LHCN-M2 (cell line): ENCODE results near the gene DUS2. TPM values are rescaled to one million over a fixed set of nuclear protein-coding genes. Genes with fewer than 3 reads are reported as not detected.
A peak's percentile ranks its signal among the peaks of the same experiment; 100 is the strongest.

Experiments
- DNase-seq: peaks from one replicate; pipeline ENCODE4 v3.0.0-alpha.2; 2012; ENCODE audit warnings: low read depth
- total RNA-seq: library from RNA; depleted of rRNA; stranded (reverse); fragments of >200 nt; gene quantifications from 2 replicates; pipeline ENCODE4 v1.2.3, GENCODE V29; 2014

Gene DUS2
- total RNA-seq, 1 experiment from 2014 or later, result 20.1 TPM

DNA sequence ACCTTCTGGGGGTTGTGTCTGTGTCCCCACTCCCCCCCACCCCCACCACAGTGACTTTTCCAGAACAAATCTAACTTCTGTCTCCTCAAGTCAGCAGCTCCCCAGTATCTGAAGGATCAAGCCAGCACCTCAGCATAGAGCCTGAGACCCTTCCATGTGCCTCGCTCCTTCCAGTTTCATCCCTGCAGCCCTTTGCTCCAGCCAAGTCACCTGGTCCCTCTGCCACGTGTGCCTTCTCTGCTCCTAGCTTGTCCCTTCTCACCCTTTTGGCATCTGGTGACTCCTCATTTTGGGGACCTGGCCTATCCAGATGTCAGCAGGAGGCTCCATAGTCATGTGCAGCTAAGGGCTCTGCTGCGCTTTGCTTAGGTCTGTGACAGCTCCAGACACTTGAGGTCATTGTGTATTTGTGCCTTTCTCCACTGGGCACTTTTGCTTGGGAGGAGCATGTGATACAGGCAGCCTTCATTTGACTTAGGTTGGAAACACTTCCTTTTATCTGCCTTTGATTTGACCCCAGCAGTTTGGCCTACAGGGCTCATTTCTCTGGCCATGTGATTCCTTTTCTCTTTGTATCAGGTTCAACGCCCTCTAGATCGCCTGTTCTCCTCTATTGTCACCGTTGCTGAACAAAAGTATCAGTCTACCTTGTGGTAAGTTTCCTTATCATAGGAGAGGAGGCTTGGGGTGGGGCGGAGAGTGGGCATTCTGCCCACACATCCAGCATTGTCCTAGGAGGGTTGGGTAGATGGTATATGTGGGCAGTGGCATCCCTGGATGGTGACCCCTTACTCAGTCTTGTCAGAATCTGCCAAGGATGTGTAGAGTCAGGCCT lies 55.0 kb downstream of the DUS2 start:
- no peak for DNase-seq

DNA sequence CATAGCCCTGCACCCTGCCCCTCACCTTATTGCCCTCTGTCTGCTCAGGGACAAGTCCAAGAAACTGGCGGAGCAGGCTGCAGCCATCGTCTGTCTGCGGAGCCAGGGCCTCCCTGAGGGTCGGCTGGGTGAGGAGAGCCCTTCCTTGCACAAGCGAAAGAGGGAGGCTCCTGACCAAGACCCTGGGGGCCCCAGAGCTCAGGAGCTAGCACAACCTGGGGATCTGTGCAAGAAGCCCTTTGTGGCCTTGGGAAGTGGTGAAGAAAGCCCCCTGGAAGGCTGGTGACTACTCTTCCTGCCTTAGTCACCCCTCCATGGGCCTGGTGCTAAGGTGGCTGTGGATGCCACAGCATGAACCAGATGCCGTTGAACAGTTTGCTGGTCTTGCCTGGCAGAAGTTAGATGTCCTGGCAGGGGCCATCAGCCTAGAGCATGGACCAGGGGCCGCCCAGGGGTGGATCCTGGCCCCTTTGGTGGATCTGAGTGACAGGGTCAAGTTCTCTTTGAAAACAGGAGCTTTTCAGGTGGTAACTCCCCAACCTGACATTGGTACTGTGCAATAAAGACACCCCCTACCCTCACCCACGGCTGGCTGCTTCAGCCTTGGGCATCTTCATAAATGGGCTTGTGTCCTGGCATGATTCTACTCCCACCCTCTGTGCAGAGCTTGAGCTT lies 55.8 kb downstream of the DUS2 start:
- no peak for DNase-seq

DNA sequence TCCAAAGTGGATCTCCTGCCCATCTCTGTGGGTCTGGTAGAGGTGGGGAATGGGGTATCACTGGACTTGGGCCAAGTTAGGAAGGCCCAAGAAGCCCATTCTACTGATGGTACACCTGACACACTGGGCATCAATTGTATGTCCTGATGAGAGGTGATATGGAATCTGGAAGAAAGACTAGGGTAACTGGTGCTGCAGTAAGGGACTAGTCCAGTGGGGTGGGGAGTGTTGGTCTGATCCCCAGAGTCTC lies 56.2 kb downstream of the DUS2 start:
- DNase-seq, result no peak

DNA sequence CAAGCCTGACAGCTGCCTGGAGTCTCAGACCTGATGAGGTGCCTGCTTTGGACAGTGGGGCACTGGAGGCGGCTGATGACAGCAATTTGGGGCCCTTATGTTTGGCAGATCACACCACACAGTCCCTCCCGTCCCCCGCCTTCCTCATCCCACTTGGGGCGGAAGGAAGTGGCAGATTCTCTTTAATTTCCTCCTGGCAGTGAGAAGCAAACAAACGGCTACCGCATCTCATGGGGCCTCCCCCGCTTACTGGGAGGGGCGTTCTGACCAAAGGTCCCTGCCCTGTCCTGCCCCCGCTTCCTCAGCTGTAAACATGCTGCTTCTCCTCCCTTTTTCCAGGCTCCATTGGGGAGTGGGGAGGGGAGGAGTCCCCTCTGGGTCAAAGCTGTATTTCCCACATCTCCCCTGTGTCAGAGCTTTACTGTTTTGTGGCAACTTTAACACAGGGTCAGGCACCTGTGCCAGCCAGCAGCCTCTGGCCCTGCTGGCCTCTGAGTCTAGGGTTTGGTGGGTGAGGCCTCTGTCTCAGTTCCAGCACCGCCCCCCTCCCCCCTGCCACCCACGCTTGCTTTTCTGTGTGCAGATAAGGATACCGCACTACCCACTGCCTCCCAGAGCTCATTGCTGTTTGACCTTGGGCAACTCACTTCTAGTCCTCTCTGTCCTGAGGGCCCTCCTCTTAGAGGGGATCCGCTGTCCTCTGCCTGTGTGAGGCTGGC lies 56.7 kb downstream of the DUS2 start:
- DNase-seq, result no peak

DNA sequence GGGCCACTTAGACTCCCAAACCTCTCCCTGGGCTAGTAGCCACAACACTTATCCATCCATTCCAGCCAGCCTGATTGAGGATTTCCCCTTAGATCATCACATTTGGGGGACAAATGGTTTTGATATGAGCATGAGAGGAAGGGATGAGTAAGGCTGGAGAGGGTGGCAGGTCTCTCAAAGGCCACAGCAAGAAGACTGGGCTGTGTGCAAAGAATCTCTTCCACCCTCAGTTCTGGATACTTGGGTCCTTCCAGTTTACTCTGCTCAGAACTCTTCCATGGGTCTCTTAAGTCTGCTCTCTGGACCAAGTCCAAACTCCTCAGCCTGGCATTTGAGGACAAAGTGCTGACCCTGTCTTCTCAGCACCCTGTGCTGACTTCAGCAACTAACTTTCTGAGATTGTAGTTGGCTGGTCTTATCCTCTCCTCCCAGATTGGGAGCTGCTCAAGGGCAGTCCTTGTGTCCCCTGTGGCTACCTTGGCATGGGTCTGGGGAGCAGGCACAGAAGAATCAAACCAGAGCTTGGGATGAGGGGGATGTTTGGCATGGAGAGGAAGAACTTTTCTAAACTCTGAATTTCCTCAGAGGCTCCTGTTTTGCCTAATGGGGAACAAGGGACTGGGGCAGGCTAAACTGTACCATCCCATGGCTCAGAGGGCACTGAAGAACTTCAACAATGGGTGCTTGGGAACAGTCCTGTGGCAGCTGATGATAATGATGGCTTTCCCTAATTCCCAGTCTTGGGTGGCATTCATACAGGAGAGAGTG lies 59.0 kb downstream of the DUS2 start:
- no peak for DNase-seq

DNA sequence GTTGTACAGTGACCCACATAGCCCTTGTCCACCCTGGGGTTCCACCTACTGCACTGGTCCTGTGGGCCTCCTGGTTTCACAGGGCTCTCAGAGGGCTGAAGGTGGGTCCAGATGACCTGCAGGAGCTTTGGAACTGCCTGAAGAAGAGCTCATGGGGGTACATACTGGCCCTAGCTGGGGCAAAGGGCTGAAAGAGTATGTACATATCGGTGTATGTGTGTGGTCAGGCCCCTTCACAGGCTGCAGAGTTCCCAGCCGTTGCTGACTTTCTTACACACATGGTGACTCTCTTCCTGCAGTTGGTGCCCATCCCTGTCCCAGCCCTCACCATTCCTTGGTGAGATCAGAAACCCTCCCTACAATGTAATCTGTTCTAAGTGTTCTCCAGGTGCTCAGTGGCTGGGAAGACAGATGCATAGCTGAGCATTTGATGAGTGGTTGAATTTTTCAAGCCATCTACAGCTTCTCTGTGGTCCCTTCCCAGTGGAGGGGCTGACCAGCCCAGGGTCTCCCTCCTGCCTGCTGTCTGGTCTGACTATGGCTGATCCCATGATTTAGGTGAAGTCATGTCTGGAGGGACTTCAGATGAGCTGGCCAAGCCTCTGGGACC lies 59.6 kb downstream of the DUS2 start:
- DNase-seq, result no peak

DNA sequence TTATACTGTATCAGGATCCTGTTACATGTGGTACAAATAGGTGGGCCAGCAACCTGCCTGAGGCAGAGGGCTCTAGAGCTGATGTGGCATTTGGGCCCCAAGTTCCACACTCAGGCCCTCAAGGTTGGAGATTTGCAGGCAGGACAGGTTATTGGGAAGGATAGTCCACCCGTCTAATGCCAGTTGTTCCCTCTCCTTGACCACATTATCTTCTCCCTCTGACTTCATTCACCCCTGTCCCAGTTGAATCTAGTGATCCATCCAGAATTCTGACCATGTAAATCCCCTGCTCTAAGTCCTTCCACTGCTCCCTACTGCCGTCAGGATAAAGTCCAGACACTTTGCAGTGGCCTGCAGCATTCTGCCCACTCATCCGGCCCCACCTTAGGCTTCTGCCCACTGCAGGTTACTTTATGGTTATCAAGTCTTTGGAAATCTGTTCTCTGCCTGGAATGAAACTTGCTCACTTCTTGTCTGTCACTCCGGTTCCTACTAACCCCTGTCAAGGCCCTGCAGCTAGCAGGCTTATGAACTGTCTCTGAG lies 60.2 kb downstream of the DUS2 start:
- DNase-seq, result no peak

DNA sequence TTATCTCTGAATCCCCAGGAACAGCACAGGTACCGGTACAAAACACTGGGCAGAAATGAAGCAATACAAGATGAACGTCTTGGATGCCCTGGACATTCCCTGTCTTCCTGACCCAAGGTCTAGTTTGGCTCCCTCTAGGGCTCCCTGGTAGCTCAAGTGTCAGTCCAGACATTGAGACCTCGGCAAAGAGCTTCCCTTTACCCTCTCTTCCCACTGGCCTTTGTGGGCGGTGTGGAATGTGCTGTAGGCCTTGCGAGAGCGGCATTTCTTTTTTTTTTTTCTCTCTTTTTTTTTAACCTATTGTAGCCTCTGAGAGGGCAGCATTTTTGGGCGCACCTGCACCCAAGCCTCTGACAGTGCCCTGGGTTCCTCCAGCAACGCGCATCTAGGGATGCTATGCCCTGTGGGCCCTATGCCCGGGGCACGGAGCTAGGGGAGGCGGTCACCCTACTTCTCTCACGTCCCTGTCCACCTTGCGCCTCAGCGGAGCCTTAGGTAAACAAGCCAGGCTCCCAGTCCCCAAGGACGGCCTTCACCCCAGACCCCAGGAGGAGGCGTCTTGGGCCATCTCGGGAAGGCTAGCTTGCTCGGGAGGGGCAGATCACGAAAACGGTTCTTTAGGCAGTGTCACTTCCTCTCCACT lies 60.9 kb downstream of the DUS2 start:
- DNase-seq, result peak; percentile 49

DNA sequence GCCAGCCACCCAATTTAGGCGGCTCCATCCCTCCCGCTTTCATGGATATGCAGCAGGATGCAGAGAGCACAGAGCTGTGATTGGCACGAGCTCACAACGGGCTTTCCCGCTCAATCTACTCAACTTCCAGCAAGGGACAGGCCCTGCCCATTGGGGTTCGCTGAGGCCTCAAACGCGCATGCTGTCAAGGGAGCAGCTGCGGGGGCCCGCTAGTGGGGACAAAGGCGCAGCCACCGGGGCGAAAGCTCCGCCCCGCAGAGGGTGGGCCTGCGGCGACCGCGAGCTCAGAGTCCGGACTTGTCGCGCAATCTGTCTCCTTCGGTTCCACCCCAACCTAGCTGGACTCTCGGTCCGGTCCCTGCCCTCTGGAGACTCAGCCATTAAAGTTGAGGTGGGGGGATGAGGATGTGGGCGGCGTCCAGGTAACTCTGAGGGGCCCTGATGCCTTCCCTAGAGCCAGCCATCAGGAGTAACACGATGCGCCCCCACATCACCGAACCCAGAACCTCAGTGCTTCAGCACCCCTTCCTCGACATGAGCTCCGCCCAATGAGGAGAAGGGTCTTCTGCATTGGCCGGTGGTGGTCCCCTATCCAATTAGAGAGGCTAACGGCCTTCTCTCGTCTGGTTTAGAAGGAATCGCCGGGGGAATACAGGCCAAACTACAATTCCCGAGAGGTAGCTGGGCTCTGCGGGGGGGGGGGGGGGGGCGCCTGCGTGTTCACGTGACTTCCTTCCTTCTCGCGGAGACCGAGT lies 61.6 kb downstream of the DUS2 start:
- peak; percentile 89 for DNase-seq

DNA sequence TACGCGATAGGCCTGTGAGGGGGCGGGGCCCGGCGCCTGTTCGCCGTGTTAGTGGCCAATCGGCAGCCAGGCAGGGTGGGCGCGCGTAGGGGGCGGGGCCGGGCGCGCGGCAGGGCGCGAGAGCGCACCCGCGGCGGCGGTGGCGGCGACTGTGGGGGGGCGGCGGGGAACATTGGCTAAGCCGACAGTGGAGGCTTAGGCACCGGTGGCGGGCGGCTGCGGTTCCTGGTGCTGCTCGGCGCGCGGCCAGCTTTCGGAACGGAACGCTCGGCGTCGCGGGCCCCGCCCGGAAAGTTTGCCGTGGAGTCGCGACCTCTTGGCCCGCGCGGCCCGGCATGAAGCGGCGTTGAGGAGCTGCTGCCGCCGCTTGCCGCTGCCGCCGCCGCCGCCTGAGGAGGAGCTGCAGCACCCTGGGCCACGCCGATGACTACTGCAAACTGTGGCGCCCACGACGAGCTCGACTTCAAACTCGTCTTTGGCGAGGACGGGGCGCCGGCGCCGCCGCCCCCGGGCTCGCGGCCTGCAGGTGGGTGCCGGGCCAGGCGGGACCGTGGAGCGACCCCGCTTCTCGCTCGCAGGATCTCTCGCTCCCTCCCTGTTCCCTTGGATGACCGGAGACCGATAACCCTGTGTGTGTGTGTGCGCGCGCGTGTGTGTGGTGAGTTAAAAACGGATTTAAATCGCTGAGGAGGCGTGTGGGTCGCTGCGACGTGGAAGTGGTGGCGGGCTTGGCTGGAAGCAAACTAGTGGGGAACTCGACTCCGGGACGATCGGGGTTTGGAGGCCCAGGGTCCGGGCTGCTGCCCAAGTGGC lies 62.4 kb downstream of the DUS2 start, which contains the start of gene NFATC3:
NFATC3 (plus strand) TSS at position 112 of the 813 bp plus-strand sequence; CDS start at position 424, 312 bp downstream.
- DNase-seq, result peak; percentile 96

DNA sequence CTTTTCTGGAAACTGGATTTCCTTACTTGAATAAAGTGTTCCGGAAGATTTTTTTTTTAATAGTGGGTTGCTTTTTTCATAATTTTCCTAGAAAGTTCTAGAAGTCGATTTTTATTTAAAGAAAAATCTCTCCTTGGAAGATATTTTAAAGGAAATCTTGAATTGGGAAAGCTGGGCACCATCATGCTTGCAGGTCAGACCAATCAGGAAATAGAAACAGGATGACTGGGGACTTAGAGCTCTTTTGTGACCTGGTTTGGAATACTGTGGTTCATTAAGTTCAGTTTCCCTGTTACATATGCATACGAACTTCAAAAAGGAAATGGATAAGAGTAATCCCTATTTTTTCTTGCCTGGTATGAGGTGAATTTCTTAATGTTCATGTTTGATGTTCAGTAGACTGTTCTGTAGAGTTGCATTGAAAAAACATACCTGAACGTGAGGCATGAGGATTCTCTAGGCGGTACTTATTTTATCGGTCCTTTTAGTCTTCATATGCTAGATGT lies 63.3 kb downstream of the DUS2 start:
- peak; percentile 43 for DNase-seq

DNA sequence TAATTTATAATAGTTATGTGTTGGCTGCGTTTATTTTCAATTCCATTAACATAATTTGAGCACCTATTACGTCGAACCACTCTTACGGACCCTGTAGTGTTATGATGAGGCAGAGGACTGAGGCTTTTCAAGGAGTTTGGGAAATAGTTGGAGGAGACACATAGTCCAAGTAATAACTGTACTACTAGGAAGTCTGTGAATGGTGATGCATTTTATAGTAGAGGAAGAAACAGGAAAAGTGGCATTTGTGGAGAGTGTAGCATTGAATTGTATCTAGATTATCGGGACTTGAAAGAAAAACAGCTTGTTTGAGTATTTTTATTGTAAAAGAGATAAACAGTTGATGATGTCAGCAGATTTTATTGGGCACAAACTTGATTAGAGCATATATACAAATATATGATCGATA lies 63.8 kb downstream of the DUS2 start:
- peak; percentile 13 for DNase-seq

DNA sequence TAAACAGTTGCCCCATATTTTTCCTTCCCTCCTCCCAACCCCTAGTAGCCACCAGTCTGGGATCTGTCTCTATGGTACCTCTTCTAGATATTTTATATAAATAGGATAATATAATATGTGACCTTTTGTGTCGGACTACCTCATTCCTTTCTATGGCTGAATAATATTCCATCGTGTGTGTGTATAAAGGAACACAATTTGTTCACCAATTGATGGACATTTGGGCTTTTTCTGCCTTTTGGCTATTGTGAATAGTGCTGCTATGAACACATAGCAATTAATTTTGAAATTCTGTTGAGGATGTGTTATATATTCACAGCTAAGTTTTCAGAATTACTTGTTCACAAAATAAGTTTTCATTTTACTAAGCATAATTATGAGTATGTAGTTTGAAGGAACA lies 64.6 kb downstream of the DUS2 start:
- no peak for DNase-seq

DNA sequence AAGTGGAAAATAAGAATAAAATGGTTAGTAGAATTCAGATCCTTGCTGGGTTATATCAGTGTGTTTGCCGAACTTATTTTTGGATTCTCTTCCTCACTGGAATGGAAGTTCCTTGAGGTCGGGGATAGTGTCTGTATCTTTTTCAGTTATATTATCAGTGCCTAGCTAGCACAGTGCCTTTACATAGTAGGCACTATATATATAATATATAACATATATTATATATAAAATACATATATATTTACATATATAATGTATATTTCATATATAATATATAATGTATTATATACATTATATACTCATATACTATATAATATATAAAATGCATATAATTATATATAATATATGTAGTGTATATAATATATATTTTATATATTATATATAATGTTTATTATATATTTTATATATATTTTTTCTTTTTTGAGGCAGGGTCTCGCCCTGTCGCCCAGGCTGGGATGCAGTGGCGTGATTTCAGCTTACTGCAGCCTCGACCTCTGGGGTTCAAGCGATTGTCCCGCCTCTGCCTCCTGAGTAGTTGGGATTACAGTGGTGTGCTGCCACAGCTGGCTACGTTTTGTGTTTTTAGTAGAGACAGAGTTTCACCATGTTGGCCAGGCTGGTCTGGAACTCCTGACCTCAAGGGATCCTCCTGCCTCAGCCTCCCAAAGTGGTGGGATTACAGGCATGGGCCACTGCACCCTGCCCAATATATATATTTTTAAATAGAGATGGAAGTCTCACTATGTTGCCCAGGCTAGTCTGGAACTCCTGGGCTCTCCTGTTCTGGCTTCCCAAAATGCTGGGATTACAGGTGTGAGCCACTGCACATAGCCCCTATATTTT lies 65.3 kb downstream of the DUS2 start:
- DNase-seq, result no peak

DNA sequence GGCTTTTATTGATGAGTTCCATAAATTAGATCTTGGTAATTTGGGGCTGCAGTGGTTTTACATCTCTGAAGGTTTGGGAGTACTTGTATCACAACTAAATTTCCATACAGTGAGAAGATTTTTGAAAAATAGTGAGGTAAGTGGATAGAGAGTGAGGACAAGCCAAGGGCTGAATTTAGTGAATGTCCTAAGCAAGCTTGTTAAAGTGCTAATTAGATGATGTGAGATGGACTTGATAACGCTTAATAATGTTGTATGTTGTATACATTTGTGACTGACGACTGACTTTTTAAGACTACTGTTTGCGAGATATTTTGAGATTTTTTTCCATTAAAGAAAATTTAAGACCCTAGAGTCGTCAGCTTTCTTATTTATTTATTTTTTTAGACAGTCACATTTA lies 66.0 kb downstream of the DUS2 start:
- DNase-seq, result no peak

DNA sequence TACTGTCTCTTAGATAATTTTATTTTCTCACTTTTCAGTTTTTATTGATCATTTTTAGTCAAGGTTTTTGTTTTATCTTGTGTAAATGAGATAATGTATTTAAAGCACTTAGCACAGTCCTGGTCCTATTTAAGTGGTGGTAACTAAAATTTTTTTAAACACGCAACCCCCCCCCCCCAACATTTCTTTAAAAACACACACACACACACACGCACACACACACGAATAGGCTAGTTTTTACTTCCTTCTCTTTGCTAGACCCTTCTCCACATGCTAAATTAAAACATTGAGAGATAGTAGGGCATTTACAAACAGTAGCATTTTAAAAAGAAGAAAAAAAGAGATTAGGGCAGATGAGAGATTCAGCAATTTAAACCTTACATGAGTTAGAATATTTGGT lies 67.0 kb downstream of the DUS2 start:
- no peak for DNase-seq

DNA sequence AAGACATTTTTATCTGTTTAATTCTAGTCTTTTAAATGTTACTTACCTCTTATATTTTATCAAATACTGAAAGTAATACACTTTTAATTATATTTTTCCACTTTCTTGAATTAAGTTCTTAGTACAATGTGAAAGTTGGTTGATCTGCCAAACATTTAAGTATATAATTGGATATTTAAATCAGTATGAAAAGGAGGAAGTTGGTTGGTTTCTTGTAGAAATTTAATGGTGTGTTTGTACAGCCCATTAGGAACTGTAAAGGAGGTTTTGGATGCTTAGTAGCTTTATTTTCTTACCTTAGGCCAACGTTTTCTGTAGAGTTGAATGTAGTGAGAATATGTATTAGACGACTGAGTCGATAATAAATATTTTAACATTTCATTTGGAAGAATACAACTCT lies 67.4 kb downstream of the DUS2 start:
- no peak for DNase-seq
